Muscle layer of colon (tissue), 2 donors: ENCODE results near the gene RPH3AL.

Source experiments
- H3K27ac ChIP-seq: one replicate; pipeline ENCODE4 v1.7.0; 2013; ENCODE audit warnings: low read depth, mild to moderate bottlenecking, low read length, moderate library complexity
- H3K27me3 ChIP-seq, 2 donors: one replicate each; pipeline ENCODE4 v1.7.0; 2013; ENCODE audit warnings: low read length in 2 of 2, mild to moderate bottlenecking in 2 of 2; ENCODE audit not compliant: insufficient read depth in 2 of 2, control insufficient read depth in 1 of 2
- H3K36me3 ChIP-seq: one replicate; pipeline ENCODE4 v1.7.0; 2013; ENCODE audit warnings: mild to moderate bottlenecking, low read length; ENCODE audit not compliant: insufficient read depth
- H3K4me1 ChIP-seq: one replicate; pipeline ENCODE4 v1.7.0; 2013; ENCODE audit warnings: mild to moderate bottlenecking, low read length; ENCODE audit not compliant: insufficient read depth
- H3K4me3 ChIP-seq, 2 donors: one replicate each; pipeline ENCODE4 v1.7.0; 2013; ENCODE audit warnings: low read length in 2 of 2, low read depth in 1 of 2, mild to moderate bottlenecking in 1 of 2, moderate library complexity in 1 of 2
- H3K9ac ChIP-seq: one replicate; pipeline ENCODE4 v1.7.0; 2013; ENCODE audit warnings: low read length
- H3K9me3 ChIP-seq: one replicate; pipeline ENCODE4 v1.7.0; 2013; ENCODE audit warnings: mild to moderate bottlenecking, low read length
- donor health status: abdominal sarcoma.
- donor health status: Adenocarcinoma of cecum.

The RPH3AL gene

GRCh38 chr17:329784-330420, 22.7 kb downstream of the RPH3AL start:
- Histone ChIP-seq H3K27ac (no peak overlapping the region), H3K4me3 (no peak overlapping the region), H3K9me3 (no peaks in the 10 kb centered on the region), H3K9ac (no peak overlapping the region), H3K27me3 (no peaks in the 10 kb centered on the region), H3K36me3 (no peaks in the 10 kb centered on the region), H3K4me1 (peaks cover 5% of the 10 kb centered on the region)

- Histone ChIP-seq H3K4me1 (peaks cover 5% of the 10 kb centered on the region), H3K4me3 (no peak overlapping the region), H3K9me3 (no peaks in the 10 kb centered on the region), H3K36me3 (no peaks in the 10 kb centered on the region), H3K27me3 (no peaks in the 10 kb centered on the region), H3K9ac (no peak overlapping the region), H3K27ac (no peak overlapping the region)
These were observed 24.6 kb downstream of the RPH3AL start for GRCh38 chr17:327971-328370.

- Histone ChIP-seq H3K9ac (no peak overlapping the region), H3K27me3 (no peaks in the 10 kb centered on the region), H3K9me3 (no peaks in the 10 kb centered on the region), H3K36me3 (no peaks in the 10 kb centered on the region), H3K27ac (no peak overlapping the region), H3K4me1 (peaks cover 5% of the 10 kb centered on the region), H3K4me3 (no peak overlapping the region)
These were observed 25.3 kb downstream of the RPH3AL start for GRCh38 chr17:327296-327695.

GRCh38 chr17:326010-326621, 26.5 kb downstream of the RPH3AL start:
- no peaks in the 10 kb centered on the region for H3K9me3 ChIP-seq
- no peaks in the 10 kb centered on the region for H3K27me3 ChIP-seq
- H3K27ac ChIP-seq = no peak overlapping the region
- no peak overlapping the region for H3K9ac ChIP-seq
- H3K36me3 ChIP-seq = no peaks in the 10 kb centered on the region
- peaks cover 5% of the 10 kb centered on the region for H3K4me1 ChIP-seq
- H3K4me3 ChIP-seq = no peak overlapping the region

GRCh38 chr17:325270-326009, 27.2 kb downstream of the RPH3AL start:
- Histone ChIP-seq H3K9me3 (no peaks in the 10 kb centered on the region), H3K4me1 (peaks cover under 1% of the 10 kb centered on the region), H3K36me3 (no peaks in the 10 kb centered on the region)

GRCh38 chr17:323721-324571, 28.7 kb downstream of the RPH3AL start:
- no peak overlapping the region for H3K9ac ChIP-seq
- no peak overlapping the region for H3K4me3 ChIP-seq
- H3K27me3 ChIP-seq = no peaks in the 10 kb centered on the region
- no peak overlapping the region for H3K27ac ChIP-seq
- no peaks in the 10 kb centered on the region for H3K36me3 ChIP-seq
- H3K9me3 ChIP-seq = no peaks in the 10 kb centered on the region
- H3K4me1 ChIP-seq = no peaks in the 10 kb centered on the region

More at GRCh38 chr17:325270-326009, 27.2 kb downstream of the RPH3AL start:
- Histone ChIP-seq H3K4me3 (no peak overlapping the region), H3K27ac (no peak overlapping the region), H3K27me3 (no peaks in the 10 kb centered on the region), H3K9ac (no peak overlapping the region)

GRCh38 chr17:323181-323580, 29.4 kb downstream of the RPH3AL start:
- H3K4me3 ChIP-seq = no peak overlapping the region
- H3K9ac ChIP-seq = no peak overlapping the region
- no peaks in the 10 kb centered on the region for H3K27me3 ChIP-seq
- no peaks in the 10 kb centered on the region for H3K4me1 ChIP-seq
- no peaks in the 10 kb centered on the region for H3K9me3 ChIP-seq
- no peak overlapping the region for H3K27ac ChIP-seq
- H3K36me3 ChIP-seq = no peaks in the 10 kb centered on the region

- Histone ChIP-seq H3K9me3 (no peaks in the 10 kb centered on the region), H3K27ac (no peak overlapping the region), H3K4me3 (no peak overlapping the region), H3K27me3 (no peaks in the 10 kb centered on the region), H3K4me1 (no peaks in the 10 kb centered on the region), H3K9ac (no peak overlapping the region), H3K36me3 (no peaks in the 10 kb centered on the region)
These were observed 30.4 kb downstream of the RPH3AL start for GRCh38 chr17:322006-322780.

GRCh38 chr17:321386-321941, 31.1 kb downstream of the RPH3AL start:
- Histone ChIP-seq H3K27me3 (no peaks in the 10 kb centered on the region), H3K4me3 (no peak overlapping the region), H3K9ac (no peak overlapping the region), H3K36me3 (no peaks in the 10 kb centered on the region), H3K9me3 (no peaks in the 10 kb centered on the region), H3K27ac (no peak overlapping the region), H3K4me1 (no peaks in the 10 kb centered on the region)

- H3K4me3 ChIP-seq = no peak overlapping the region
- no peaks in the 10 kb centered on the region for H3K4me1 ChIP-seq
- H3K9me3 ChIP-seq = no peaks in the 10 kb centered on the region
- no peaks in the 10 kb centered on the region for H3K27me3 ChIP-seq
- no peaks in the 10 kb centered on the region for H3K36me3 ChIP-seq
- H3K27ac ChIP-seq = no peak overlapping the region
- no peak overlapping the region for H3K9ac ChIP-seq
These were observed 31.7 kb downstream of the RPH3AL start for GRCh38 chr17:320809-321385.
